Large intestine (tissue), 3 donors: Measurements from ENCODE around the gene ABCC10. TPM values are rescaled to one million over a fixed set of nuclear protein-coding genes. Genes with fewer than 3 reads are reported as not detected.

ENCODE experiments used
- DNase-seq, 2 donors: peaks; one replicate each; pipeline versions ENCODE4 v3.0.0 to v3.0.0-alpha.2; 2013
- H3K27ac ChIP-seq: one replicate; pipeline ENCODE4 v1.5.1; 2013; ENCODE audit warnings: low read length
- H3K27me3 ChIP-seq: 2 replicates; pipeline ENCODE4 v1.6.1; 2013; ENCODE audit warnings: low read length; ENCODE audit not compliant: control insufficient read depth, insufficient read depth
- H3K36me3 ChIP-seq: 2 replicates; pipeline ENCODE4 v1.6.1; 2013; ENCODE audit warnings: low read length; ENCODE audit not compliant: control insufficient read depth, insufficient read depth
- H3K4me1 ChIP-seq: one replicate; pipeline ENCODE4 v1.6.1; 2013; ENCODE audit warnings: low read length; ENCODE audit not compliant: control insufficient read depth, insufficient read depth
- H3K4me3 ChIP-seq: one replicate; pipeline ENCODE4 v1.5.1; 2013; ENCODE audit warnings: low read length
- H3K9me3 ChIP-seq: one replicate; pipeline ENCODE4 v1.6.1; 2013; ENCODE audit warnings: mild to moderate bottlenecking, low read depth, low read length, moderate library complexity; ENCODE audit not compliant: control insufficient read depth
- WGBS: methylation state at CpG from one replicate; pipeline ENCODE4 v1.1.5; 2013; ENCODE audit warnings: low lambda C conversion rate; ENCODE audit not compliant: insufficient coverage; 5-methylcytosine and 5-hydroxymethylcytosine counted together
- polyA plus RNA-seq: library from polyadenylated mRNA; unstranded; fragments of 120-200 nt; gene quantifications from one replicate; pipeline ENCODE4 v1.2.1, GENCODE V29; 2013

The ABCC10 gene
- polyA plus RNA-seq, 1 donor, result 32.7 TPM

DNA sequence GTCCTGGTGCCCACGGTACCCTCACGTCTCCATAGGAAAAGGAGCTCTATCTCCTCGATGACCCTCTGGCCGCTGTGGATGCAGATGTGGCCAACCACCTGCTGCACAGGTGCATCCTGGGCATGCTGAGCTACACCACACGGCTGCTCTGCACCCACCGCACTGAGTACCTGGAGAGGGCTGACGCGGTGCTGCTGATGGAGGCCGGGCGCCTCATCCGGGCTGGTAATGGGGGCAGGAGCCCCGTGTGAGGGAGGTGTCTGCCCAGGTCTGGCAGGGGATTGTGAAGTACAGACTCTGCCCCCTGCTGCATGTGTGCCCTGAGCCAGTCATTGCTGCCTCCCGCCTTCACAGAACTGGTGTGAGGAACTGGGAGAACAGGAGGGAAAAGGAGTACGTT lies 15.6 kb downstream of the ABCC10 start:
- Histone ChIP-seq H3K4me1 (peaks cover under 1% of the 10 kb centered on the region), H3K36me3 (peaks cover 78% of the 10 kb centered on the region), H3K27me3 (no peaks in the 10 kb centered on the region), H3K4me3 (no peak overlapping the region), H3K9me3 (no peaks in the 10 kb centered on the region), H3K27ac (no peak overlapping the region)
- WGBS, result no CpG with 5 or more reads among the region's 14 CpGs
- no peak for DNase-seq

DNA sequence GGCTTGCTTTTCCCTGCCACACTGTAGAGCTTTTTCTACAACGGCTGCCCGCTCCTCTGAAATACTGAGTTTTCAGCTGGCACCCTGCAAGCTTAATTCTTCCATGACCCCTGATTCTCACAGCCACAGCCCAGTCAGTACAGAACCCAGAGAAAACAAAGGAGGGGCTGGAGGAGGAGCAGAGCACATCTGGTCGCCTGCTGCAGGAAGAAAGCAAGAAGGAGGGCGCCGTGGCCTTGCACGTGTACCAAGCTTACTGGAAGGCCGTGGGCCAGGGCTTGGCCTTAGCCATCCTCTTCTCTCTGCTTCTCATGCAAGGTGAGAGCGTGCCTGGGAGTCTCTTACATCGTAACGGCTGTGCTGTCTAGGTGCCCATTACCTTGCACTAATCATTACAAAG lies 16.7 kb downstream of the ABCC10 start:
- no peak for DNase-seq
- no peaks in the 10 kb centered on the region for H3K9me3 ChIP-seq
- H3K27me3 ChIP-seq, result no peaks in the 10 kb centered on the region
- no peaks in the 10 kb centered on the region for H3K4me1 ChIP-seq
- H3K4me3 ChIP-seq, result no peak overlapping the region
- H3K27ac ChIP-seq, result no peak overlapping the region
- no CpG with 5 or more reads among the region's 10 CpGs for WGBS
- H3K36me3 ChIP-seq, result peaks cover 80% of the 10 kb centered on the region

GRCh38 chr6:43444582-43444981 lies 17.2 kb downstream of the ABCC10 start:
- H3K9me3 ChIP-seq, result no peaks in the 10 kb centered on the region
- no CpG with 5 or more reads among the region's 8 CpGs for WGBS
- peaks cover 82% of the 10 kb centered on the region for H3K36me3 ChIP-seq
- H3K4me3 ChIP-seq, result no peak overlapping the region
- H3K27me3 ChIP-seq, result no peaks in the 10 kb centered on the region
- no peak for DNase-seq
- no peaks in the 10 kb centered on the region for H3K4me1 ChIP-seq
- H3K27ac ChIP-seq, result no peak overlapping the region

DNA sequence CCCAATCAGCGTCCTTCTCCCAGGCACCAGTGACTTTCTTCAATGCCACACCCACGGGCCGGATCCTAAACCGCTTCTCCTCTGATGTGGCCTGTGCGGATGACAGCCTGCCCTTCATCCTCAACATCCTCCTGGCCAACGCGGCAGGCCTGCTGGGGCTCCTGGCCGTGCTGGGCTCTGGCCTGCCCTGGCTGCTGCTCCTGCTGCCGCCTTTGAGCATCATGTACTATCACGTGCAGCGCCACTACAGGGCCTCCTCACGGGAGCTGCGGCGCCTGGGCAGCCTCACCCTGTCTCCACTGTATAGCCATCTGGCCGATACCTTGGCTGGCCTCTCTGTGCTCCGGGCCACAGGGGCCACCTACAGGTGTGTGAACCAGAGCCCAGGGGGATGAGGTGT lies 18.2 kb downstream of the ABCC10 start:
- Histone ChIP-seq H3K36me3 (peaks cover 88% of the 10 kb centered on the region), H3K27me3 (no peaks in the 10 kb centered on the region), H3K9me3 (no peaks in the 10 kb centered on the region), H3K4me1 (no peaks in the 10 kb centered on the region), H3K27ac (no peak overlapping the region), H3K4me3 (no peak overlapping the region)
- no CpG with 5 or more reads among the region's 16 CpGs for WGBS
- DNase-seq, result no peak

DNA sequence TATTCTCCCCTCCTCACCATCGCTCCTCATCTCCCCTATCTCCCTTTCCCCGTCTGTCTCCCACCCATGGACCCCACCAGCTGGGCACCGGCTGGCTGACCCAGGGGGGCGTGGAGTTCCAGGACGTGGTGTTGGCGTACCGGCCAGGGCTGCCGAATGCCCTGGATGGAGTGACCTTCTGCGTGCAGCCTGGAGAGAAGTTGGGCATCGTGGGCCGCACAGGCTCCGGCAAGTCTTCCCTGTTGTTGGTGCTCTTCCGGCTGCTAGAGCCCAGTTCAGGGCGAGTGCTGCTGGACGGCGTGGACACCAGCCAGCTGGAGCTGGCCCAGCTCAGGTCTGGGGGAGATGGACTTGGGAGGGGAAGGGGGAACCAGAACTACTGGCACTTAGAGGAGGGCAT lies 20.3 kb downstream of the ABCC10 start:
- Histone ChIP-seq H3K4me3 (no peak overlapping the region), H3K4me1 (no peaks in the 10 kb centered on the region), H3K27me3 (no peaks in the 10 kb centered on the region), H3K9me3 (no peaks in the 10 kb centered on the region), H3K27ac (no peak overlapping the region), H3K36me3 (peaks cover 82% of the 10 kb centered on the region)
- no CpG with 5 or more reads among the region's 16 CpGs for WGBS
- no peak for DNase-seq

GRCh38 chr6:43448916-43449315 lies 21.6 kb downstream of the ABCC10 start:
- peaks cover 77% of the 10 kb centered on the region for H3K36me3 ChIP-seq
- WGBS, result no CpG with 5 or more reads among the region's 4 CpGs
- no peak overlapping the region for H3K27ac ChIP-seq
- no peak for DNase-seq
- no peaks in the 10 kb centered on the region for H3K4me1 ChIP-seq
- no peaks in the 10 kb centered on the region for H3K27me3 ChIP-seq
- H3K4me3 ChIP-seq, result no peak overlapping the region
- no peaks in the 10 kb centered on the region for H3K9me3 ChIP-seq

- no CpG with 5 or more reads among the region's 13 CpGs for WGBS
- H3K9me3 ChIP-seq, result peaks cover 2% of the 10 kb centered on the region
- H3K27me3 ChIP-seq, result peaks cover 2% of the 10 kb centered on the region
- no peak overlapping the region for H3K27ac ChIP-seq
- H3K4me1 ChIP-seq, result peaks cover under 1% of the 10 kb centered on the region
- no peak overlapping the region for H3K4me3 ChIP-seq
- DNase-seq, result no peak
- H3K36me3 ChIP-seq, result peaks cover 59% of the 10 kb centered on the region
These were observed 23.4 kb downstream of the ABCC10 start for GRCh38 chr6:43450699-43451131.

DNA sequence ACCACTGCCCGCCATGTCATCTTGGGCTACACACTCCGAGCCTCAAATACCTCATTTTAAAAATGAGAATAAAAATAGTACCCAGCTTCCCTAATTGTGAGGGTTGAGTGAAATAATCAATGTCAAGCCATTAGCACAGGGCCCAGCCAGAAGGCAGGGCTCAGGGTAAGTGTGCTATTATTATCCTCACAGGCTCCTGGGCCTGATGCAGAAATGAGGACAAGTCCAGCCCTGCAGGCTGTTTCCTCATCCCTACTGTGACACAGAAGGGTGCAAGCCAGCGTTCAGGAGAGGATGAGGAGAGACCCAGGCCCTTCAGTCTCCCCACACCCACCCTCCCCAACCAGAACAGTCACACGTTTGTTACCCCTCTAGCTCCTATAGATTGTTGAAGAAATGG lies 24.0 kb downstream of the ABCC10 start:
- Histone ChIP-seq H3K27me3 (peaks cover 8% of the 10 kb centered on the region), H3K4me1 (peaks cover 5% of the 10 kb centered on the region), H3K9me3 (peaks cover 2% of the 10 kb centered on the region), H3K4me3 (no peak overlapping the region), H3K36me3 (peaks cover 53% of the 10 kb centered on the region), H3K27ac (no peak overlapping the region)
- no peak for DNase-seq
- no CpG with 5 or more reads among the region's 4 CpGs for WGBS

GRCh38 chr6:43451939-43452338 lies 24.6 kb downstream of the ABCC10 start:
- Histone ChIP-seq H3K4me3 (no peak overlapping the region), H3K36me3 (peaks cover 51% of the 10 kb centered on the region), H3K27me3 (peaks cover 14% of the 10 kb centered on the region), H3K4me1 (peaks cover 5% of the 10 kb centered on the region), H3K9me3 (peaks cover 2% of the 10 kb centered on the region), H3K27ac (no peak overlapping the region)
- no CpG with 5 or more reads among the region's 8 CpGs for WGBS
- DNase-seq, result no peak

GRCh38 chr6:43452896-43453295 lies 25.6 kb downstream of the ABCC10 start:
- no CpG with 5 or more reads among the region's 4 CpGs for WGBS
- Histone ChIP-seq H3K27ac (no peak overlapping the region), H3K4me3 (no peak overlapping the region), H3K27me3 (peaks cover 17% of the 10 kb centered on the region), H3K4me1 (peaks cover 5% of the 10 kb centered on the region), H3K36me3 (peaks cover 41% of the 10 kb centered on the region), H3K9me3 (peaks cover 2% of the 10 kb centered on the region)
- DNase-seq, result no peak

DNA sequence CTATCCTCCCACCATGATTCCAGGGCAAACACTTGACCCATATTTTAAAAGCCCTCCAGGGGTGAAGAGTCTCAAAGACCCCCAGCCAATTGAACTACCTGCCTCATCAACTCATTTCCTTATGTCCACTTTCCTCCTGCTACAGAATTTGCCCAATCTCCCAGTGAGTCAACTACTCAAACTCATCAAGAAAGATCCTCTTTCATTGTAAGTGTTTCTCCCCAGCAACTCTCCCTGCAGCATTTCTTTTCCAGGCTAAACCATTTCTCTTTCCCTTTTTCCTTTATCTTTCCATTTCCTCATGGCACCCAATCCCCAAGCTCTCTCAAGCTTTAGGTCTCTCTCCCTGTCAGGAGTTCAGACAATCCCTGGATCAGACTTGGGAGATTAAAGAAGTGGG lies 26.5 kb downstream of the ABCC10 start:
- no peak for DNase-seq
- no peak overlapping the region for H3K4me3 ChIP-seq
- peaks cover 33% of the 10 kb centered on the region for H3K36me3 ChIP-seq
- peaks cover 17% of the 10 kb centered on the region for H3K27me3 ChIP-seq
- H3K9me3 ChIP-seq, result peaks cover 2% of the 10 kb centered on the region
- H3K4me1 ChIP-seq, result peaks cover 5% of the 10 kb centered on the region
- no peak overlapping the region for H3K27ac ChIP-seq
